GM12864 (cell line): Measurements from ENCODE around the gene GUCA2B.

Experiments used
- DNase-seq: peaks from one replicate; pipeline ENCODE4 v3.0.0-alpha.2; 2011; ENCODE audit warnings: low read depth
- H3K4me3 ChIP-seq: 2 replicates; pipeline ENCODE4 v1.5.1; 2011; ENCODE audit warnings: mild to moderate bottlenecking, low read depth, low read length, control low read depth
- CTCF ChIP-seq: IDR thresholded peaks from 2 replicates; pipeline ENCODE4 v1.5.1; 2011; ENCODE audit warnings: low read depth, mild to moderate bottlenecking, moderate library complexity, low read length, control low read depth, inconsistent platforms; ENCODE audit errors: missing control alignments

GUCA2B gene

GRCh38 chr1:42157667-42158066 lies 4.5 kb downstream of the GUCA2B start:
- TF ChIP-seq CTCF = peak; percentile 25
- no peak overlapping the region for H3K4me3 ChIP-seq
- DNase-seq = no peak

- DNase-seq = no peak
- no peak overlapping the region for H3K4me3 ChIP-seq
- TF ChIP-seq CTCF = no peak
These were observed 5.0 kb downstream of the GUCA2B start for GRCh38 chr1:42158189-42158588.

GRCh38 chr1:42162181-42162580 lies 9.0 kb downstream of the GUCA2B start:
- DNase-seq = no peak
- no peak overlapping the region for H3K4me3 ChIP-seq
- TF ChIP-seq CTCF = no peak

GRCh38 chr1:42163114-42163513 lies 9.9 kb downstream of the GUCA2B start:
- no peak for TF ChIP-seq CTCF
- no peak for DNase-seq
- H3K4me3 ChIP-seq = no peak overlapping the region

GRCh38 chr1:42163536-42164503 lies 10.6 kb downstream of the GUCA2B start:
- no peak for DNase-seq
- no peak overlapping the region for H3K4me3 ChIP-seq
- no peak for TF ChIP-seq CTCF

- no peak for DNase-seq
- no peak for TF ChIP-seq CTCF
- no peak within 1 kb of the TSS for H3K4me3 ChIP-seq
These were observed 11.6 kb downstream of the GUCA2B start, which contains the start of gene GUCA2A for GRCh38 chr1:42164551-42165420. TSS of gene GUCA2A (minus strand) at chr1:42164745. CDS start at chr1:42164712, 33 bp downstream.
